ENCODE results near the gene TMEM255B.

DNA sequence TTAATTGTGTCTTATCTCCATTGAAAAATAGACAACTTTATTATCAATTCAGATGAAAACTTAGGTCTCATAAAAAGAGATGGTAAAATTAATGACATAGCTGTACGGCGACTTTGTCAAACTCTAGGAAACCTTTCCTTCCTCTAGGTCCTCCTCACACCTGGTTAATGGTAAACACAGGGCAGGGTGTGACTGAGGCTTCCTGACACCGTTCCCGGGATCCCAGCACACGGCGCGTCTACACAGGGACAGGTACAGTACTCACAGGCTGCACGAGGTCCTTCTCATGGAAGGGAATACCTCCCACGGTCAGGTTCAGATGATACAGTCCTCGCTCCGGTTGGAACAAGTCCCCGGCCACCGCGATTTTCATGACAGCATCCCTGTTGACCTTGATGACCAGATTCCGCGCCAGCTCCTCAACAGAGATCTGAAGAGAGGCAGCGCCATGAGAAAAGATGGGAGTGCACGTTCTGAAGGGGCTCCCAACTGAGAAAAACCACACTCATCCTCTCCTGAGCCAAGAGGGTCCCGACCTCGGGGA, 69.3 kb downstream of the TMEM255B start:
- TF ChIP-seq, protein P1, sequence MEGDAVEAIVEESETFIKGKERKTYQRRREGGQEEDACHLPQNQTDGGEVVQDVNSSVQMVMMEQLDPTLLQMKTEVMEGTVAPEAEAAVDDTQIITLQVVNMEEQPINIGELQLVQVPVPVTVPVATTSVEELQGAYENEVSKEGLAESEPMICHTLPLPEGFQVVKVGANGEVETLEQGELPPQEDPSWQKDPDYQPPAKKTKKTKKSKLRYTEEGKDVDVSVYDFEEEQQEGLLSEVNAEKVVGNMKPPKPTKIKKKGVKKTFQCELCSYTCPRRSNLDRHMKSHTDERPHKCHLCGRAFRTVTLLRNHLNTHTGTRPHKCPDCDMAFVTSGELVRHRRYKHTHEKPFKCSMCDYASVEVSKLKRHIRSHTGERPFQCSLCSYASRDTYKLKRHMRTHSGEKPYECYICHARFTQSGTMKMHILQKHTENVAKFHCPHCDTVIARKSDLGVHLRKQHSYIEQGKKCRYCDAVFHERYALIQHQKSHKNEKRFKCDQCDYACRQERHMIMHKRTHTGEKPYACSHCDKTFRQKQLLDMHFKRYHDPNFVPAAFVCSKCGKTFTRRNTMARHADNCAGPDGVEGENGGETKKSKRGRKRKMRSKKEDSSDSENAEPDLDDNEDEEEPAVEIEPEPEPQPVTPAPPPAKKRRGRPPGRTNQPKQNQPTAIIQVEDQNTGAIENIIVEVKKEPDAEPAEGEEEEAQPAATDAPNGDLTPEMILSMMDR (IDR thresholded peaks at IDR 0.05), result no peak
- no peak for TF ChIP-seq EZH2 (IDR thresholded peaks at IDR 0.05)

All from neural progenitor cell (in vitro differentiated cells).